Suprapubic skin (tissue), 4 donors: Measurements from ENCODE around the gene LHPP. TPM values are rescaled to one million over a fixed set of nuclear protein-coding genes. Genes with fewer than 3 reads are reported as not detected.
A peak's percentile ranks its signal among the peaks of the same experiment; 100 is the strongest.

ENCODE experiments used
- DNase-seq, 2 donors: peaks; one replicate each; pipeline ENCODE4 v3.0.0-alpha.2; 2019; ENCODE audit warnings: low spot score in 2 of 2
- H3K27ac ChIP-seq: fragments of 200-600 bp; sonication (generic); one replicate; pipeline ENCODE4 v1.5.1; 2019
- H3K27me3 ChIP-seq: fragments of 200-600 bp; sonication (generic); one replicate; pipeline ENCODE4 v1.5.1; 2019
- H3K36me3 ChIP-seq: fragments of 200-600 bp; sonication (generic); one replicate; pipeline ENCODE4 v1.5.1; 2019
- H3K4me1 ChIP-seq: fragments of 200-600 bp; sonication (generic); one replicate; pipeline ENCODE4 v1.5.1; 2019
- H3K4me3 ChIP-seq: fragments of 200-600 bp; sonication (generic); one replicate; pipeline ENCODE4 v1.5.1; 2019; ENCODE audit warnings: mild to moderate bottlenecking
- H3K9me3 ChIP-seq: fragments of 200-600 bp; sonication (generic); one replicate; pipeline ENCODE4 v1.5.1; 2019
- CTCF ChIP-seq, 2 donors: fragments of 200-600 bp in 1 of 2; fragments of 450-650 bp in 1 of 2; sonication (generic) in 1 of 2; IDR thresholded peaks; one replicate each; pipeline ENCODE4 v1.5.1; 2016 to 2019; ENCODE audit warnings: antibody characterized with exemption in 2 of 2, mild to moderate bottlenecking in 1 of 2, moderate library complexity in 1 of 2
- EP300 ChIP-seq: sonication (generic); formaldehyde crosslinking; IDR thresholded peaks from one replicate; pipeline ENCODE4 v1.6.1; 2017; ENCODE audit warnings: antibody characterized with exemption
- POLR2A ChIP-seq, 2 donors: fragments of 450-650 bp; IDR thresholded peaks; one replicate each; pipeline ENCODE4 v1.6.1; 2017; ENCODE audit warnings: antibody characterized with exemption in 2 of 2, mild to moderate bottlenecking in 2 of 2, moderate library complexity in 2 of 2
- POLR2AphosphoS5 ChIP-seq, 3 donors: sonication (generic); formaldehyde crosslinking; IDR thresholded peaks; one replicate each; pipeline ENCODE4 v1.6.1; 2017; ENCODE audit warnings: antibody characterized with exemption in 3 of 3
- WGBS: methylation state at CpG from one replicate; pipeline ENCODE4 v1.1.5; 2018; 5-methylcytosine and 5-hydroxymethylcytosine counted together
- total RNA-seq, 4 donors: library from RNA; depleted of rRNA; stranded (reverse); fragments of >200 nt; gene quantifications; one replicate each; pipeline ENCODE4 v1.1.0, GENCODE V29; 2016

Gene LHPP
- total RNA-seq, 4 donors from 2014 or later = 14.4 to 22.6 (median 15.3) TPM

- no peaks in the 10 kb centered on the region for H3K27me3 ChIP-seq
- H3K27ac ChIP-seq = peak overlapping the region; percentile 59
- no peaks in the 10 kb centered on the region for H3K9me3 ChIP-seq
- peak in 1 of 2 donors; percentile 53 for DNase-seq
- H3K4me1 ChIP-seq = peaks cover 22% of the 10 kb centered on the region
- TF ChIP-seq EP300 (peak; percentile 91), POLR2A (IDR thresholded peaks at IDR 0.05) (no peak), POLR2AphosphoS5 (IDR thresholded peaks at IDR 0.05) (peak in 1 of 3 donors; percentile 18), CTCF (IDR thresholded peaks at IDR 0.05) (no peak)
- H3K4me3 ChIP-seq = no peak overlapping the region
- WGBS = 60% methylated on average over 12 of the region's 18 CpGs
- H3K36me3 ChIP-seq = no peaks in the 10 kb centered on the region
Observed at GRCh38 chr10:124560377-124561105, 98.9 kb downstream of the LHPP start.

- H3K27me3 ChIP-seq = no peaks in the 10 kb centered on the region
- DNase-seq = peak in 1 of 2 donors; percentile 37
- peaks cover 26% of the 10 kb centered on the region for H3K4me1 ChIP-seq
- H3K36me3 ChIP-seq = no peaks in the 10 kb centered on the region
- H3K4me3 ChIP-seq = no peak overlapping the region
- TF ChIP-seq POLR2A (IDR thresholded peaks at IDR 0.05) (no peak), POLR2AphosphoS5 (IDR thresholded peaks at IDR 0.05) (no peak), CTCF (IDR thresholded peaks at IDR 0.05) (no peak), EP300 (no peak)
- 93% methylated on average over 5 of the region's 5 CpGs for WGBS
- H3K9me3 ChIP-seq = no peaks in the 10 kb centered on the region
- H3K27ac ChIP-seq = peak overlapping the region; percentile 7
Observed at GRCh38 chr10:124561206-124561605, 99.6 kb downstream of the LHPP start.

GRCh38 chr10:124562425-124563060 lies 100.9 kb downstream of the LHPP start:
- peaks cover 26% of the 10 kb centered on the region for H3K4me1 ChIP-seq
- H3K27ac ChIP-seq = no peak overlapping the region
- WGBS = 71% methylated on average over 7 of the region's 7 CpGs
- no peaks in the 10 kb centered on the region for H3K9me3 ChIP-seq
- no peaks in the 10 kb centered on the region for H3K27me3 ChIP-seq
- no peaks in the 10 kb centered on the region for H3K36me3 ChIP-seq
- DNase-seq = no peak
- no peak overlapping the region for H3K4me3 ChIP-seq
- TF ChIP-seq CTCF (IDR thresholded peaks at IDR 0.05) (no peak), EP300 (no peak), POLR2A (IDR thresholded peaks at IDR 0.05) (no peak), POLR2AphosphoS5 (IDR thresholded peaks at IDR 0.05) (no peak)

- TF ChIP-seq CTCF (IDR thresholded peaks at IDR 0.05) = no peak
- no peak for TF ChIP-seq POLR2A (IDR thresholded peaks at IDR 0.05)
- TF ChIP-seq POLR2AphosphoS5 (IDR thresholded peaks at IDR 0.05) = no peak
- TF ChIP-seq EP300 = no peak
- Histone ChIP-seq H3K4me1 (peaks cover 25% of the 10 kb centered on the region), H3K9me3 (no peaks in the 10 kb centered on the region), H3K4me3 (no peak overlapping the region), H3K27me3 (no peaks in the 10 kb centered on the region), H3K36me3 (no peaks in the 10 kb centered on the region), H3K27ac (no peak overlapping the region)
- 87% methylated on average over 7 of the region's 7 CpGs for WGBS
- DNase-seq = no peak
Observed at GRCh38 chr10:124563320-124564040, 101.9 kb downstream of the LHPP start.

- WGBS = 90% methylated on average over 9 of the region's 9 CpGs
- DNase-seq = peak in 1 of 2 donors; percentile 62
- H3K36me3 ChIP-seq = no peaks in the 10 kb centered on the region
- no peak overlapping the region for H3K27ac ChIP-seq
- peaks cover 11% of the 10 kb centered on the region for H3K4me1 ChIP-seq
- no peak for TF ChIP-seq POLR2A (IDR thresholded peaks at IDR 0.05)
- no peak for TF ChIP-seq POLR2AphosphoS5 (IDR thresholded peaks at IDR 0.05)
- no peak for TF ChIP-seq CTCF (IDR thresholded peaks at IDR 0.05)
- no peak for TF ChIP-seq EP300
- H3K27me3 ChIP-seq = no peaks in the 10 kb centered on the region
- no peaks in the 10 kb centered on the region for H3K9me3 ChIP-seq
- no peak overlapping the region for H3K4me3 ChIP-seq
Observed at GRCh38 chr10:124564881-124565280, 103.3 kb downstream of the LHPP start.
